CD4-positive, alpha-beta T cell treated with Interleukin-15 for 1 hour (primary cell): ENCODE data around the gene DNAH14.
"Not testable (repeated sequence)": the region's sequence is repeated elsewhere in the genome, so short reads cannot be mapped to it uniquely, and the experiment has no call there.

Source experiments
- DNase-seq: peaks from one replicate; pipeline ENCODE4 v3.0.0-alpha.2; 2020

Gene DNAH14

DNA sequence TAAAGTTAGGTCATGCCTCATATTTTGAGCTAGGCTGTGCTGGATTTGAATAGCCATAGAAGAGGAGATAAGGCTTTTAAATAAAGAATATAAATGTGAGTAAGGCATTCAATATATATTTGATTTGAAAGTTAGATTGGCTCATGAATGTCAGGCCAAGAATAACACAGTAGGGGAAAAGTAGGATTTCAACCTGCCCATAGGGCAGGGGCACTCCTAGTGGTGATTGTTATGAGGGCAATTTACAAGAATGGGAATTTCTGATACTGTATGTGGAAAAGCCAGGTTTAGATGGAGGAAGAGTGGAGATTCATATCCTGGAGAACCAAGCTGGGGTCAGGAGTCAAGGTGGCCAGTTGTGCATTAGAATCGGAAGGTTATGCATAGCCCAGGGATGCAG lies 74.9 kb downstream of the DNAH14 start:
- no peak for DNase-seq

- DNase-seq, result not testable (repeated sequence)
Observed at GRCh38 chr1:225006352-225006751, 76.9 kb downstream of the DNAH14 start.

DNA sequence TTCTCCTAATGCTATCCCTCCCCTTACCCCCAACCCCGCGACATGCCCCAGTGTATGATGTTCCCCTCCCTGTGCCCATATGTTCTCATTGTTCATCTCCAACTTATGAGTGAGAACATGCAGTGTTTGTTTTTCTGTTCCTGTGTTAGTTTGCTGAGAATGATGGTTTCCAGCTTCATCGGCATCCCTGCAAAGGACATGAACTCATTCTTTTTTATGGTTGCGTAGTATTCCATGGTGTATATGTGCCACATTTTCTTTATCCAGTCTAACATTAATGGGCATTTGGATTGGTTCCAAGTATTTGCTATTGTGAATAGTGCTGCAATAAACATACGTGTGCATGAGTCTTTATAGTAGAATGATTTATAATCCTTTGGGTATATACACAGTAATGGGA lies 78.6 kb downstream of the DNAH14 start:
- DNase-seq, result not testable (repeated sequence)

DNA sequence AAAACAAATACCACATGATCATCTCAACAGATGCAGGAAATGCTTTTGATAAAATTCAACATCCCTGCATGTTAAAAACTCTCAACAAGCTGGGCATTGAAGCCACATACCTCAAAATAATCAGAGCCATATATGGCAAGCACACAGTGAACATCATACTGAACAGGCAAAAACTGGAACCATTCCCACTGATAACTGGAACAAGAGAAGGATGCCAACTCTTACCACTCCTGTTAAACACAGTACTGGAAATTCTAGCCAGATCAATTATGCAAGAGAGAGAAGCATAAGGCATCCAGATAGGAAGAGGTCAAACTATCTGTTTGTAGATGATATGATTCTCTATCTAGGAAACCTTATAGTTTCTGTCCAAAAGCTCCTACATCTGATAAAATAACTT lies 91.6 kb downstream of the DNAH14 start:
- no peak for DNase-seq

GRCh38 chr1:225026701-225027100 lies 97.2 kb downstream of the DNAH14 start:
- no peak for DNase-seq

DNA sequence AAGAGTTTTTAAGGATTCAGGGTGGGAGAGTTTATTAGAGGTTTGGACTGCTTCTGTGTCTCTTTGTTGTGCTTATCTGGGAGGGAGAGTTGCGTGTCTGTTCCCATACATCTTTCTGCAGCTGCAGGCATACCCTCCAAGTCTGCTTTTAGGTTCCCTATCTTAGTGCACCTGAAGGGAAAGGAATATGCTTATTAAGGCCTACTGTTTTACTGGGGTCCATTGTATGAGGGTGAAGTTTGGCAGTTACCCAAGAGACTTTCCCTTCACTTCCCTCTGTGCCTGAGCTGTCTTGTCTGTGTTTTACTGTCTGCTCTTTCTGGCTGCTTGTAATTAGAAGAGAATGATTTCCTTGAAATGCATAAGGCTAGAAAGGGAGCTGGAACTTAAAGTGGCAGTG lies 107.0 kb downstream of the DNAH14 start:
- DNase-seq, result not testable (repeated sequence)

- DNase-seq, result no peak
Observed at GRCh38 chr1:225042263-225042662, 112.8 kb downstream of the DNAH14 start.

DNA sequence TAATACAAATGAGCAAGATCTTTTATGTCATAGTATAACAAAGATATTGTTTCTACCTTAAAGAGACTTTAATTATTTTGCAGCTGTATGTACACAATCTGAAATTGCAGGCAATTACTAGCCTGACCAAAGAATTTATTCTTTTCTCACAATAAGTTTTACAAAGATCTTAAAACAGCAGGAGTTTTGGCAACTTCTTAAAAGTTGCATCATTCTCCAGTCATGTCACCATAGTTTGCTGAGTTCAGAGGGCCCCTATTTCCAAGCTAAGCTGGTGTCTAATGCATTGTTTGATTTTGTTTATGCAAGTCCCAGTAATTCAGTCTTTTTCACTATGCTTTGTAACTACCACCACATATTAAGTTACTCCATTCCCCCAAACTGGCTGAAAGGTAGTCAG lies 114.8 kb downstream of the DNAH14 start:
- no peak for DNase-seq

DNA sequence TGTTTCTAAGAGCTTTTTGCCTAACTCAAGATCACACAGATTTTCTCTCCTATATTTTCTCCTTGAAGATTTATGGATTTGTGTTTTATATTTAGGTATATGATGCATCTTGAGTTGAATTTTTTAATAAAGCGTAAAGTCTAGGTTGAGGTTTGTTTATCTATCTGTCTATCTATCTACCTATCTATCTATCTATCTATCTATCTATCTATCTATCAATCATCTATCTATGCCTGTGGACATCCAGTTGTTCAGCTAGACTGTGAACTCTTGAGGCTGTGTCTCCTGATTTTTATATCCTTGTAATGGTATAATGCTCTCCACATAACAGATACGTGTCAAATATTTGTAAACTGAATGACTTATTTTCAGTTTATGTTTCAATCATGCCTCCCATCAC lies 120.1 kb downstream of the DNAH14 start:
- DNase-seq, result no peak

- DNase-seq, result no peak
Observed at GRCh38 chr1:225063722-225064121, 134.2 kb downstream of the DNAH14 start.

- DNase-seq, result no peak
Observed at GRCh38 chr1:225070972-225071371, 141.5 kb downstream of the DNAH14 start.

DNA sequence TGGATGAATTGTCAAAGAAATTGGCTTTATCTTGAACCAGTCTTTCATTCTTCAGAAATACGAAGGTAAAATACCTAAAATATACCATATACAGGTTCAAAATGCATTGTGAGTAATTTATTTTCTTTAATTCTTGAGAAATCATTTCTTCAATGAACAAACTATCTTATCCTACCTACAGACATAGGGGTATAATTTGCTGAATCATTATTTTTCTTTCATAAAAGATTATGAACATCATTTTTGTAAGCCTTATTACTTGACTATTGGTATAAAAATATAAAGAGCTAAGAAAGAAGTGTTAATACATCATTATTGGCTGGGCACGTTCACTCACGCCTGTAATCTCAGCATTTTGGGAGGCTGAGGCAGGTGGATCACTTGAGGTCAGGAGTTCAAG lies 167.7 kb downstream of the DNAH14 start:
- DNase-seq, result no peak

GRCh38 chr1:225111000-225111399 lies 181.5 kb downstream of the DNAH14 start:
- no peak for DNase-seq

DNA sequence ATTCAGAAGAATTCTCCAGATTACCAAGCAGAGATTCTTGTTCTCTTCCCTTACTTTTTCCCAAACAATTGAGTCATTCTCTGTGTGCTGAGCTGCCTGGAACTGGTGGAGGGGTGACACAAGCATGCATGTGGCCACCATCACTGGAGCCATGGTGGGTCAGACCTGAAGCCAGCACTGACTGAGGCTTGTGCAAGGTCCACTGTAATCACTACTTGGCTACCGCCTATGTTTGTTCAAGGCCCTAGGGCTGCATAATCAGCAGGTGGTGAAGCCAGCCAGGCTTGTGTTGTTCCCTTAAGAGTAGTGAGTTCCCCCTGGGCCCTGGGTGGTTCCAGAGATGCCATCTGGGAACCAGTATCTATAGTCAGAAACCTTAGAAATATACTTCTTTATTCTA lies 183.8 kb downstream of the DNAH14 start:
- DNase-seq, result no peak

DNA sequence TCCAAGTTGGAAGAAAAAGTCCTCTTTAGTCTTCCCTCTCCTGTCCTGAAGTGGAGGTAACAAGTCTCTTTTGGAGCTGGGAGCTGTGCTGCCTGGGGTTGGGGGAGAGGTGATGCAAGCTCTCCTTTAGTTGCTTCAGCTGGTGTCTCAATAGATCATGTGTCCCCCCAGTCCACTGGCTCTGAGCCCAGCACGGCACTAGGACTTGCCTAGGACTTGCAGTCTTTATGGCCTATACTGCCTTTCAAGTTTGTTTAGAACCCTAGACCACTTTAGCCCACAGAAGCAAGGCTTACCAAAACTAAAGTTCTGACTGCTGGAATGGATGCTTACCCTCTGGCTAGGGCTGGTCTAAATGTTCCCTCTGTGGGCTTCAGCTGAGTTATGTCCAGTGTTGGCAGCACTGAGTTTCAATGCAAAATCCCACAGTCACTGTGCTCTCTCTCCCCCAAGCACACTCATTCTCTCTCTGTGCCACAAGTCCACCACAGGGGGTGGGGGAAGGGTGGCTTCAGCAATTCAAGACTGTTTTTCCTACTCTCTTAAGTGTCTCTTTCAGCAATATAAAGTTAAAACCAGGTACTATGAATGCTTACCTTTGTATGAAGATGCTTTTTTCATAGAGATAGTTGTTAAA lies 185.0 kb downstream of the DNAH14 start:
- no peak for DNase-seq

DNA sequence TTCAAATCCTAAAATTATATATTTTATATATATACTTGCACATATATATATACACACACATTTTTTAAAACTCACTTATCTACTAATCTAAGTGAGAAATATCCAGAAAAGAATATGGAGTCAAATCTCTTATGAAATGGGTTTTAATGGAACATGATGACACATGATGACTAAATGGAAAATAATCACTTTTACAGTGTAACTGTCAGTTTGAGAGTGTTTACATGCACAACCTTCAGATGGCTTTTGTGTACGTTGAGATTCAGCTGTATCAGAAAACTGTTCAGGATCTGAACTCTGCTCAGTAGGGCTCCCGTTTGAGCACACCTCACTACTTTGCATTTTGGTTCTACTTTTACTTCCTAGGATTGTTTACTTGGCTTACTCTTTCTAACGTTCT lies 189.8 kb downstream of the DNAH14 start:
- no peak for DNase-seq

DNA sequence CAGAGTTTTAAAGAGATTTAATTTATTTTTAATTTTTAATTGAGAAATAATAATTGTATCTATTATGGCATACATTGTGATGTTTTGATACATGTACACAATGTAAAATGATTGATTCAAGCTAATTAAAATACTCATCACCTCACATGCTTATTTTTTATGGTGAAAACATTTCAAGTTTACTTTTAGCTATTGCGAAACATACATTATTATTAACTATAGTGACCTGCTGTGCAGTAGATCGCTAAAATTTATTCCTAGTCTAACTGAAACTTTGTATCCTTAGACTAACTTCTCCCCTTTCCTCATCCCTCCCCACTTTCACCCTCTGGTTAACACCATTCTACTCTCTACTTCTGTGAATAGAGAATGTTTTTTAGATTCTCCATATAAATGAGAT lies 191.6 kb downstream of the DNAH14 start:
- no peak for DNase-seq

GRCh38 chr1:225131869-225132268 lies 202.4 kb downstream of the DNAH14 start:
- no peak for DNase-seq

GRCh38 chr1:225137976-225138375 lies 208.5 kb downstream of the DNAH14 start:
- DNase-seq, result no peak

- no peak for DNase-seq
Observed at GRCh38 chr1:225143001-225143400, 213.5 kb downstream of the DNAH14 start.

DNA sequence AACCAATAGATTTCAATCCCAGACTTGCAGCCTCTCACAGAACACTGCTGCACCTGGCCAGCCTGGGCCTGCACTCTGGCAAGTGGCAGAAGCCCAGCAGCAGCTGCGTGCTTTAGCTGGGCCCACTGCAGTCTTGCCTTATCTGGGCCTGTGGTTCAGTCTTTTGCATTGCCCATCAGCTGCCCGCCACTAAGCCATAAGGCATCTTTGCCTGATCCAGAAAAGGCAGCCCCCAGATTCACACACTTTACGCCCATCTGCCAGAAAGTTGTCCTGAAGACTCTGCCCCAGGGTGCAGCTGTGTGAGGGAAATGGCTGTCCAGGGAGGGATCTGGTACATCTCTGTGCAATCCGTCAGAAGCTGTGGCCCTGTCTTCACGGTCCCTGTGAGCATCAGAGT lies 217.0 kb downstream of the DNAH14 start:
- no peak for DNase-seq

GRCh38 chr1:225147791-225148190 lies 218.3 kb downstream of the DNAH14 start:
- DNase-seq, result not testable (repeated sequence)

- no peak for DNase-seq
Observed at GRCh38 chr1:225152061-225152460, 222.6 kb downstream of the DNAH14 start.

DNA sequence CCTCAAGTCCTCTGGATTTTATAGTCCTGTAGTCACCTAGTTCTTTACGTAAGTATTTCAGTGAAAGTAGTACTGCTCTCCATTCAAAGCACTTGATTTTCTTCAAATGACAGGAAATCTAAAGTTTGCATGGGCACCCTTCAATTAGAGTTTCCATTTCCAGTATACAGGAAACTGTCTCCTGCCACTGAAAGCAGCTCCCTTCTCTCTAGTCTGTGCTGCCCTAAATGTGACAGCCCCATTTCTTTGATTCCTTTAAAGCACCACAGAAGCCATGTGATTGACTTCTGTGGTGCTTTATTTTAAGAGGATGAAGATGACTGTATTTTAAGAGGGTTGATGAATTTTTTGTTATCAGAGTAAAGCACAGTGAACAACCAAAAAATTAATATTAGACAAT lies 226.1 kb downstream of the DNAH14 start:
- no peak for DNase-seq

DNA sequence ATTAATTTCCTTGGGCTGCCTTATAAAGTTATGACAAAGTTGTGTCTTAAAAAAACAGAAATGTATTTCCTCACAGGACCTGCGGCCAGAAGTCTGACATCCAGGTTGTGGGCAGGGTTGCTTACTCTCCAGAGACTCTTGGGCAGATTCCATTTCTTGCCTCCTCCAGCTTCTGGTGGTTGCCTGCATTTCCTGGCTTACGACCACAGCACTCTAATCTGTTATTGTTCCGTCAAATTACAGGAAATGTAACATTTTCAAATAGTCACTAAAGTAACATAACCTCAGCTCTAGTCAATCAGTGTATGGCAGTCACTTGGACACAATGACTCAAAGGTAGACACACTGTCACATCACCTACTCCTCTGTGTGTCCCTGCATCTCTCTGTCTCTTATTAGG lies 226.8 kb downstream of the DNAH14 start:
- DNase-seq, result no peak

DNA sequence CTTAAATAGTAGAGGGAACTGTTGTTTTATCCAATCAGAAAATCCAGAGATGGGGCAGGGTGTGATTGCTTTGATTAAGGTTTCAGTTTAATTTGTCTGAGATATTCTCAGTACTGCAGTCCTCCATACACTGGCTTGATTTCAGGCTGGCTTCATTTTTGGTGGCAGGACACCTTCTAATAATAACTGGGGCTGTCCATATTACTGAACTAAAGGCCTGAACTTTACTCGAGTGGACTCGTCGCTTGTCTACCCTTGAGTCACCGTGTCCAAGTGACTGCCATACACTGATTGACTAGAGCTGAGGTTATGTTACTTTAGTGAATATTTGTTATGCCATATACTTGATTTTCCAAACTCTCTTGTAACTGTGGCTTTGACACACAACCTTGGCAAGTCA lies 228.8 kb downstream of the DNAH14 start:
- DNase-seq, result no peak
